22Rv1 (cell line): ENCODE data around the gene MAP3K6.

ENCODE experiments used
- H3K27ac ChIP-seq: fragments of 450-650 bp; 2 replicates; pipeline ENCODE4 v1.5.1; 2017
- CTCF ChIP-seq: fragments of 450-650 bp; IDR thresholded peaks from 2 replicates; pipeline ENCODE4 v1.5.1; 2017; ENCODE audit warnings: mild to moderate bottlenecking
- ZFX ChIP-seq: fragments of 450-650 bp; IDR thresholded peaks from 2 replicates; pipeline ENCODE4 v1.6.1; 2017; ENCODE audit warnings: antibody characterized with exemption, borderline replicate concordance

Gene MAP3K6

GRCh38 chr1:27335506-27336422 is 31.0 kb downstream of the MAP3K6 start:
- no peak overlapping the region for H3K27ac ChIP-seq
- no peak for TF ChIP-seq ZFX
- no peak for TF ChIP-seq CTCF

- H3K27ac ChIP-seq: no peak overlapping the region
- TF ChIP-seq ZFX: no peak
Measured at GRCh38 chr1:27333717-27334279, 33.0 kb downstream of the MAP3K6 start.

- TF ChIP-seq CTCF: peak; percentile 93
- no peak for TF ChIP-seq ZFX
- no peak overlapping the region for H3K27ac ChIP-seq
Measured at GRCh38 chr1:27332536-27333281, 34.1 kb downstream of the MAP3K6 start.

GRCh38 chr1:27331922-27332321 is 34.8 kb downstream of the MAP3K6 start:
- no peak for TF ChIP-seq CTCF
- TF ChIP-seq ZFX: no peak
- H3K27ac ChIP-seq: no peak overlapping the region

GRCh38 chr1:27331426-27331825 is 35.3 kb downstream of the MAP3K6 start:
- TF ChIP-seq CTCF (no peak), ZFX (no peak)
- no peak overlapping the region for H3K27ac ChIP-seq

GRCh38 chr1:27330786-27331185 is 36.0 kb downstream of the MAP3K6 start:
- H3K27ac ChIP-seq: no peak overlapping the region
- no peak for TF ChIP-seq CTCF
- no peak for TF ChIP-seq ZFX

- no peak overlapping the region for H3K27ac ChIP-seq
- no peak for TF ChIP-seq CTCF
- TF ChIP-seq ZFX: no peak
Measured at GRCh38 chr1:27327964-27328363, 38.8 kb downstream of the MAP3K6 start.
